Hematopoietic multipotent progenitor cell treated with erythropoietin and hydrocortisone succinate and interleukin-3 and kit ligand, for 15 days (in vitro differentiated cells): ENCODE data around the gene FUBP3.
"Not testable (repeated sequence)": the region's sequence is repeated elsewhere in the genome, so short reads cannot be mapped to it uniquely, and the experiment has no call there.

ENCODE experiments used
- DNase-seq: peaks from one replicate; pipeline ENCODE4 v3.0.0-alpha.2; 2015; ENCODE audit warnings: low spot score

FUBP3 gene

DNA sequence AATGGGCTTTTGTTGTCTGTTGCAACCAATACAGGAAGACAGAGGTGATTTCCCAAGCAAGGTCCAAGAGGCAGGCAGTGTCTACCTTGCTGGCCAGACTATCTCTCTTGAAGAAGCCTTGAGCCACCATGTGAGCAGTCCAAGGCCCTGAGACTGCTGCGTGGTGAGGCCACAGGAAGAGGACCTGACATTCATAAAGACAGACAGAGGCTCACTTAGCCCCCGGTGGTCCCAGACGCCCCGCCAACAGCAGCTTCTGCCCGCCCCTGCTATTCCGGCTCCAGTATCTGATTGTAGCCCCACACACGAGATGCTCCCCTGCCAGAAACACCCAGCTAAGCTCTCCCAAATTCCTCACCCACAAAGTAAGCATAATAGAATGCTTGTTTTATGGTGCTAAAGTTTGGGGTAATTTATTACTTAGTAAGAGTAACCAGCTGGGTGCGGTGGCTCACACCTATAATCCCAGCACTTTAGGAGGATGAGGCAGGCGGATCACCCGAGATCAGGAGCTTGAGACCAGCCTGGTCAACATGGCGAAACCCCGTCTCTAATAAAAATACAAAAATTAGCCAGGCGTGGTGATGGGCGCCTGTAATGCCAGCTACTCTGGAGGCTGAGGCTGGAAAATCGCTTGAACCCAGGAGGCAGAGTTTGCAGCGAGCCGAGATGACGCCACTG lies 22.8 kb upstream of the FUBP3 start:
- DNase-seq: no peak

- no peak for DNase-seq
Measured at GRCh38 chr9:130557077-130557468, 22.3 kb upstream of the FUBP3 start.

DNA sequence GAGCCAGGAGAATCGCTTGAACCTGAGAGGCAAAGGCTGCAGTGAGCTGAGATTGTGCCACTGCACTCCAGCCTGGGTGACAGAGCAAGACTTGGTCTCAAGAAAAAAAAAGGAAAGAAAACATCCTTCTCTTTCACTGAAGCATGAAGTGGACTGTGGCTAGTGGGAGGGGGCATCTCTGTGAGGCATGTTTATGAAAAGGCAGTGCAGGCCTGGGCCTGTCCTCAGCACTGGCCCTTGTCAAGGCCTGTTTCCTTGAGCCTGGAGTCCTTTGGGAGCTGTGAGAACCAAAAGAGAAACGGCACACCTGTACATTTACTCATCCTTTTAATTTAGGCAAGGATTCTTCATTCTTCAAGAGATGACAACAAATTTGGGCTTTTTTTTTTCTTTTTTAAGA lies 18.3 kb upstream of the FUBP3 start:
- DNase-seq: no peak

GRCh38 chr9:130562525-130562924 lies 16.9 kb upstream of the FUBP3 start:
- DNase-seq: not testable (repeated sequence)

GRCh38 chr9:130563797-130564196 lies 15.6 kb upstream of the FUBP3 start:
- no peak for DNase-seq

DNA sequence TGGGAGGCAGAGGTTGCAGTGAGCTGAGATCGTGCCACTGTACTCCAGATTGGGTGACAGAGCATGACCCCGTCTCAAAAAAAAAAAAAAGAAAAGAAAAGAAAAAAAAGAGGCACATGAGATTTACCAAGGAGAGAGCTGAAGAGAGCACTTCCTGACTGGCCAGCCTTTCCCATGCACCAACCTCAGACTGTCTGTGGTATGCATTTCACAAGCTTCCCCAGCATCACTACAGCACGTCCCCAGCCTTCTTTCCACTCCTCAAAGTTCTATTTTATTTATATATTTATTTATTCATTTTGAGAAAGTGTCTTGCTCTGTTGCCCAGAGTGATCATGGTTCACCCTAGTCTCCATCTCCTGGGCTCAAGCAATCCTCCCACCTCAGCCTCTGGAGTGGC lies 13.6 kb upstream of the FUBP3 start:
- DNase-seq: no peak

- no peak for DNase-seq
Measured at GRCh38 chr9:130570208-130570607, 9.2 kb upstream of the FUBP3 start.

DNA sequence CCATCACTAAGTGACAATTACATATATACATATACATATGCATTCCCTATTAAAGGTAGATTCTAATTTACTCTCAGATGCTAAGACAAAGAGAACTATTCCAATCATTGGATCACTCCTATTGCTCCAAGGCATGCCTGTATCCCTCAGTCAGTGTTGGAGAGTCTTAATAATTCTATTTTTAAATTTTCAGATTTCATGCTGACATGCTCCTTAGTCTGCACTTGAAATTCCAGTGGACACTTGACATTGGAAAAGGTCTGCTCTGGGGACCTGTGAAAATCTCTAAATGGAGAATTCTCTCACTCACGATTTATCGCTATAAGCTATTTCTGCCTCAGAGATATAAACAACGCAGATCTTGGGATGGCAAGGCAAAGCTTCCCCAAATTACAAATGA lies 3.9 kb upstream of the FUBP3 start:
- no peak for DNase-seq

DNA sequence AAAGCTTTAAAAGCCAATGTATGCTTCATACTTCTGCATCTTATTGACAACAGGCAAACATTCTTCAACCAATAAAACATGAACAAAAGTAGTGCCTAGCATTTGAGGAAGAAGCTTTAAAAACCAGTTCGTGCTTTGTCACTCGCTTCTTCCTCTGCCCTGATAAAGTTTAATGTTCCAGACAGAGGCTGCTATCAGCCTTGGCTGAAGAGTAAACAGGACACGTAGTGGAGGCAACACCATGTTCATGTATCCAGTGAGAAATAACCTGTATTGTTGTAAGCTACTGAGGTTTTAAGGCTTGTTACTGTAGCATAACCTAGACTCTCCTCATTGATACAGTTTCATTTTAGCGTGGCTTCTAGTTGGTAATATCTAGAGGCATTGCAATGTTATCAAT lies 3.2 kb upstream of the FUBP3 start:
- DNase-seq: peak; percentile 29

- DNase-seq: peak; percentile 10
Measured at GRCh38 chr9:130579738-130580463, 524 bp downstream of the FUBP3 start.

GRCh38 chr9:130581766-130582165 lies 2.4 kb downstream of the FUBP3 start:
- no peak for DNase-seq

DNA sequence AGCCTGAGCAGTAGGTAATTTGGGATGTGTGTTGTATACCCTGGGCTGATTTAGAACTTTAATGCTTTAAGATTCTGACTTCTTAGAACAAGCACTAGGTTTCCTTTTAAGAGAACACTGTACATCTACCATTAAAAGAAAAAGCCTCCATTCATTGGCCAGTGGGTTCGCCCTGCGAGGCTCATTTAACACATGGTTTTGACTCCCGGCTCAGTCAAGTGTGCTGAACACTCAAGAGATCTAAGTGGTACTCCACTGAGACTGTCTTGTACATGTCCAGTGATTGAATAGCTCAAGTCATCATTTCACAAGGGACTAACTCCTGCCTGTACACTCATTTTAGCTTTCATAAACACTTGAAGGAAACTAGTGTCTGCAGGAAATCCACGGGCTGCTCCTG lies 3.9 kb downstream of the FUBP3 start:
- DNase-seq: no peak

DNA sequence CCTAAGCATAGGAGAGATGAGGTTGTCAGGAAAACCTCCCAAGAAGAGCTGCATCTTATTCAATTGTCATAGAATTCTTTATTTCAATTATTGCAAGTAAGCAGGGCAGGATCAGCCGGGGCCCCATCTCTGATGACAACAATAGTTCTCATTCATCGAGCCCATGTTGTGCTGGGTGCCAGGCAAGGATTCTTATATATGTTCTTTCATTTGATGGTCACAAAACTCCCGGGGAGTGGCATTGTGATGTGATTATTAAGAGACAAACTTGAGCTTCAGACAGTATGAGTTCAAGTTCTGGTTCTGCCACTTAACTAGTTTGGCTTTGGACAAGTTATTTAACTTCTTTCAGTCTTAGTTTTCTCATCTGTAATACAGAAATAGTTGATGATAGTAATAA lies 8.5 kb downstream of the FUBP3 start:
- DNase-seq: no peak

- DNase-seq: no peak
Measured at GRCh38 chr9:130588416-130588815, 9.0 kb downstream of the FUBP3 start.

GRCh38 chr9:130589754-130590153 lies 10.4 kb downstream of the FUBP3 start:
- DNase-seq: peak; percentile 58

GRCh38 chr9:130590305-130590704 lies 10.9 kb downstream of the FUBP3 start:
- peak; percentile 24 for DNase-seq

GRCh38 chr9:130593020-130593419 lies 13.6 kb downstream of the FUBP3 start:
- DNase-seq: no peak

DNA sequence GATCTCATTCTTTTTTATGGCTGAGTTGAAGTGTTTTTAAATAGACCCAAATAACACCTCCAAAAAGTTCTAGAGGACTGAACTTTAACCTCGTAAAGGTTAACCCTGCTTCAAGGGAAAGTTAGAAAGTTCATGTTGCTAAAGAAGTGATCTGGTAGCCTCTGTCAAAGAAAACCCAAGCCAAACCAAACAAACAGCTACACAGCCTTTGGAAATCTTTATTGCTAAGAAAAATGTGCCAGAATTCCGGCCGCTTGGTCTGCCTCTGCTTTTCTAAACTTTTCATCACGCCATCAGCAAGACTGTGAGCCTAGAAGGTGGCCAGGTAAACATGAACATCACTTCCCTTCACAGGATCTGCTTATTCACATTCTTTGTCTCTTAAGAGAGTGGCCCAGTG lies 17.9 kb downstream of the FUBP3 start:
- DNase-seq: no peak

DNA sequence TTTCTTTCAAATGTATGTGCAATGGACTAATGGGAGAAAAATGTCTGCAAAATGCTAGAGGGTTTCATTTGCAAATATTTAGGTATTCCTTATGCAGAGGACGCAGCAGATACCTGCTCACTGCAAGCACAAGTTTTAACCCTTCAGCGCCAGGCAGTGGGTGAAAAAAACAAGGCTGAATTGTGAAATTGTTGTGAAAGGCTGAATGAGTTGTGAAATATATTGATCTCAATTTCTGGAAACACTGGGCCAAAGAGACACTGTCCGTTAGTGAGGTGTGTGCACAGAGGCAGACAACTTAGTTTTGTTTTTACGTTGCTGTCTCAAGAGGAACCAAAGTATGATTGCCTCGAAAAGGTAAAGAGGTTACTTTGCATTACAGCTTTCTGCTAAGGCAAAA lies 18.8 kb downstream of the FUBP3 start:
- DNase-seq: no peak

DNA sequence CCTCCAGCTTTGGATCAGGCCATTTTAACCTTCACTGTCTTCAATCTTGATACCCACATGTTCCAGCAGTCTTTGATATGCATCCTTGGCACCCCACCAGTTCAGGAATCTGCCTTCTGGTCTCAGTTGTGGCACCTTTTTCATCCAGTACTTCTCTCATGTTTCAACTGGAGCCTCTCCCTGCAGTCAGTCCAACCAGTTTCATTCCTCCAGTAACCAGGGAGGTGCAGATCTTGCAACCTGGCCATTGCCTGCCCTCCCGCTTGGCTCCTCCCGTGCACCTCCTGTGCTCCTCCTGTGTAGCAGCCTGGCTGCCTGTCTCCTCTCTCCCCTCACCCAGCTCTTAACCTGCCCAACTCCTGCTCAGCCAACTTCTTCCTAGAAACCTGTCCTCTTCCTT lies 20.2 kb downstream of the FUBP3 start:
- no peak for DNase-seq

DNA sequence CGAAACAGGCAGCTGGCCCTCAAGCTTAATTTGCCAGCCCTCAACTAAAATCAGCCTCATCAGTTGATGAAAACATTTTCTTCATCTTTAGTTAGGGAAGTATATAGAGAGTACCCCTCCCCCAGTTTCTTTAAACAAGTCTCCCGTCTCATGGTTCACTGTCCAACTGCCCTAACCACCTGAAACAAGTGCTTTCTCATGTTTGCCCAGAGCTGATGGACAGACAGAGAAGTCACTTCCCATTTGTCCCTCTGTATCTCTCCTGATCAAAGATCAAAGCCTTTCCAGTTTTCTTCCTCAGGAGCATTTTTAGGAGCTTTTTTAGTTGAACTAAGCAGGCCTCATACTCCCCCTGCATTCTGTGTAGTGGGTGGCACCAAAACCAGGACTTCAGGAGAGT lies 21.7 kb downstream of the FUBP3 start:
- no peak for DNase-seq

DNA sequence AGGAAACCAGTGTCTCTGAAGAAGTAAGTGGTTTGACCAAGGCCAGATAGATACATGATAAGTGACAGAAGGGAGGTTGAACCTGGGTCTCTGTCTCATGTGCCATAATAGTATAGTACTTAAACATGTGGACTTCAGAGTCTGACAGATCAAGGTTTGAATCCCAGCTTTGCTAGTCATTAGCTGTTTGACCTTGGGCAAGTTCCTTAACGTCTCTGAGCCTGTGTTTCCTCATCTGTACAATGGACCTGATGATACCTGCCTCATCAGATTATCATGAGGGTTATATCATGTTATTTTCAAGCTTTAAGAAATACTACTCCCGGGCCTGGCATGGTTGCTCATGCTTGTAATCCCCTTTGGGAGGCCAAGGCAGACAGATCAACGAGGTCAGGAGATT lies 24.9 kb downstream of the FUBP3 start:
- no peak for DNase-seq

DNA sequence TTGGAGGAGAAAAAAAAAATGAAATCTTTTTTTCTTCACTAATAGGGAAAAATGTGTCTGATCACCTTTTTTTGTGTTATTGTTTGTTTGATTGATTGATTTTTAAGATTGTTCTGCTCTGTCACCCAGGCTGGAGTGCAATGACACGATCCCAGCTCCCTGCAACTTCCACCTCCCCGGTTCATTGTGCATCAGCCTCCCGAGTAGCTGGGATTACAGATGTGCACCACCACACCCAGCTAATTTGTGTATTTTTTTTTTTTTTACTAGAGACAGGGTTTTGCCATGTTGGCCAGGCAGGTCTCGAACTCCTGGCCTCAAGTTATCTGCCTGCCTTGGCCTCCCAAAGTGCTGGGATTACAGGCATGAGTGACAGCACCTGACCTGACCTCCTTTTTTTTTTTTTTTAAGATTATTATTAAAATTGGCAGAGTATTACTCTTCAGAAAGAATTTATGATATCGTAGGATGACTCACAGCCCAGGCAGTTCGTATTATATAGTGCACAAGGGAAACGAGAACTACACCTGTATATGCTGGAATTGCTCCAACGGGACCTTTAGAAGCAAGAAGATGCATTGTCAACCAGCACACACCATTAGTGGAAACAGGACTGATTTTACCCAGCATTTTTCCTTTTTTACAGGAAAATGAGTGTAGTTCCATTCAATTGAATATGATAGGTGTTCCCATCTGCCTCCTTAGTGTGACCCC lies 27.7 kb downstream of the FUBP3 start:
- DNase-seq: no peak
